Airway epithelial cell (primary cell): ENCODE results near the gene RPL18A. TPM values are rescaled to one million over a fixed set of nuclear protein-coding genes. Genes with fewer than 3 reads are reported as not detected.

Experiments
- total RNA-seq: library from RNA; depleted of rRNA; stranded (reverse); fragments of >200 nt; gene quantifications from 2 replicates; pipeline ENCODE4 v1.2.3, GENCODE V29; 2015

The RPL18A gene
- 2,105 and 2,354 TPM in 2 replicates for total RNA-seq

DNA sequence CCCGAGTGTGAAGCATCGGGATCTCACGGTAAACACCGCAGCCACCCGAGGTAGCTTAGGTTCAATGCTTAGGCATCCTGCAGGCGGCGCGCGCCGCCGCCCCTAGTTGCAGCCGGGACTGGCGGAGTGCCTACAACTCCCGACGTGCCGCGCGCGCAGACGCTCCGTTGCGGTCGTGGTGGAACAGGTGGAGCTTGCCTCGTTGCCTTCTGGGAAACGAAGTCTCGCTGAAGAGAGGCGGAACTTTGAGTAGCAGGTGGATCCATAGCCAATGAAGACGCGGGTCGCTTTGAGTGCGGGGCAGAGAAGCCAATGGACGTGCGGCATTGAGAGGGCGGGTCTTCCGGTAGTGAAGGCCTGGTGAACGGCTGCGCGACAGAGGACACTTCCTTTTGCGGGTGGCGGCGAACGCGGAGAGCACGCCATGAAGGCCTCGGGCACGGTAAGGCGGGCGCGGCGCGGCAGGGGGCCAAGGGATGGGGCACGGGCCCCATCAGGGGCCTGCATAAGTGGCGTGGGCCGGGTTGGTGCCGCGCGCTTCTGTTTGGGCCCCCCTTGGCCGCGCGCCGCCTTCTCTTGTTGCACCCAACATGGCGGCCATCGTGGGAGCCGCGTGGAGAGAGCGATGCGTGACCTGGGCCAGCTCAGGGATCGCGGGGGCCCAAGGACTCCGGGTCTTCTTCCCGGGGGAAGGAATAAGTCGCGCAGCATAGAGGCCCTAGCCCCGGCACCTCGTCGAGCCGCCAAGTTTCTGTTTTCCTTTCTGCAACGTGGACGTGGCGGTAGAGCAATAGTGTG, at the start of gene RPL18A:
RPL18A (plus strand) TSS at position 378 of the 798 bp plus-strand sequence; CDS start at position 425, 47 bp downstream.

DNA sequence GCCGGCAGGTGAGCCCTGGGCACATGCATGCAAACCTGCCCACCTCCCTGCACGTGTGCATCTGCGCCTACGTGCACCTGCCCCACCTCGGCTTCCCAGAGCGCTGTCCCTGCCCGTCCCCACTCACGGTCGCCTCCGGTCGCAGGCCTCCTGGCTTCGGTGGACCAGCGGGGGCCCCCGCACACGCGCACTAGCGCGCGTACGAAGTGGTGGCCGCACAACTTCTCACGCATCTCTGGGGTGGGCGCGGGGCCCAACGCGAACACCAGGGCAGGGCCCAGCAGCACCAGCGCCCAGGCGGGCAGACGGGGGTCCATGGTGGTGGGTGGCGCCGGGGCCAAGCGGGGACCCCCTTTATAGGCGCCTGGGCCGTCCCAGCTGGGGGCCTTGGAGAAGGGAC, 38.5 kb upstream of the RPL18A start, which contains the start of gene INSL3:
INSL3 (minus strand) TSS at position 330 of the 400 bp plus-strand sequence; CDS start at position 317, 13 bp downstream.

GRCh38 chr19:17847538-17848366, 12.0 kb upstream of the RPL18A start, which contains the start of gene JAK3:
TSS of gene JAK3 (minus strand) at chr19:17847982. CDS start at chr19:17844417, 3,565 bp downstream.

GRCh38 chr19:17871878-17872250, 12.2 kb downstream of the RPL18A start, which contains the start of gene SLC5A5:
TSS of gene SLC5A5 (plus strand) at chr19:17871945. CDS start at chr19:17872320, 375 bp downstream.

Other genes with a start within 250 kb of the RPL18A start
- 0.14 and 0.19 TPM in 2 replicates for gene UNC13A, start 171.6 kb upstream of the RPL18A start, total RNA-seq
- 16.6 and 20.6 TPM in 2 replicates for gene MAP1S, start 140.4 kb upstream of the RPL18A start, total RNA-seq
- 4.1 and 6.6 TPM in 2 replicates for gene FCHO1, start 108.4 kb upstream of the RPL18A start, total RNA-seq
- gene B3GNT3, start 64.8 kb upstream of the RPL18A start, total RNA-seq: 11.3 and 15.7 TPM in 2 replicates
- gene INSL3, start 38.4 kb upstream of the RPL18A start, total RNA-seq: not detected in 2 replicates
- gene JAK3, start 11.9 kb upstream of the RPL18A start, total RNA-seq: 0.70 and 0.85 TPM in 2 replicates
- 0.37 TPM in 1 of 2 replicates, not detected in the other for gene SLC5A5, start 12.0 kb downstream of the RPL18A start, total RNA-seq
- 86.3 and 94.5 TPM in 2 replicates for gene CCDC124, start 73.1 kb downstream of the RPL18A start, total RNA-seq
- gene KCNN1, start 107.2 kb downstream of the RPL18A start, total RNA-seq: not detected in 2 replicates
- 5.6 and 9.8 TPM in 2 replicates for gene ARRDC2, start 148.3 kb downstream of the RPL18A start, total RNA-seq
- not detected in 2 replicates for gene IL12RB1, start 227.0 kb downstream of the RPL18A start, total RNA-seq
- 2.5 and 4.4 TPM in 2 replicates for gene MAST3, start 237.9 kb downstream of the RPL18A start, total RNA-seq